GM12878 (cell line): Measurements from ENCODE around the gene NCKIPSD. TPM values are rescaled to one million over a fixed set of nuclear protein-coding genes. Genes with fewer than 3 reads are reported as not detected.

Experiments used
- ATAC-seq: fragments of 200-7000 bp; cut with Tn5 transposase; 3 replicates; pipeline ENCODE4 v1.9.1; 2020; ENCODE audit warnings: mild to moderate bottlenecking, moderate library complexity
- BruUV-seq: library from RNA; stranded (reverse); fragments of 400-500 nt; replicated peaks from 2 replicates; lab custom pipeline; 2021; lab: Mats Ljungman, UMichigan
- CTCF ChIA-PET: fragments of 300-600 bp; sonication (Branson Sonifier 250); formaldehyde crosslinking; extraction: SDS; loops from one replicate; lab custom pipeline; 2021; ENCODE audit warnings: inconsistent platforms; lab: Yijun Ruan, JAX
- POLR2A ChIA-PET: fragments of 350-600 bp; formaldehyde crosslinking; extraction: SDS; loops from one replicate; lab custom pipeline; 2021; ENCODE audit warnings: inconsistent platforms; lab: Charles Lee
- RAD21 ChIA-PET: fragments of 300-600 bp; sonication (Branson Sonifier 250); formaldehyde crosslinking; loops from one replicate; lab custom pipeline; 2023; ENCODE audit warnings: antibody characterized with exemption; ENCODE audit not compliant: unreplicated experiment; lab: Charles Lee
- SMC1A ChIA-PET: fragments of 300-600 bp; sonication (Branson Sonifier 250); formaldehyde crosslinking; loops from one replicate; lab custom pipeline; 2023; ENCODE audit not compliant: unreplicated experiment, uncharacterized antibody; lab: Charles Lee
- DNase-seq: peaks from one replicate; pipeline ENCODE4 v3.0.0-alpha.2; 2011; ENCODE audit warnings: low read depth, low spot score
- FAIRE-seq: peaks from 3 replicates; lab custom pipeline; 2011; peaks lifted over from hg19 to GRCh38; lab: Jason Lieb, UNC
- H2AFZ ChIP-seq: 2 replicates; pipeline ENCODE4 v1.6.0; 2011; ENCODE audit warnings: low read depth, low read length, control low read depth; ENCODE audit not compliant: control insufficient read depth
- H3K27ac ChIP-seq: 2 replicates; pipeline ENCODE4 v1.5.1; 2011; ENCODE audit warnings: control low read depth; ENCODE audit not compliant: control insufficient read depth, insufficient read depth
- H3K27me3 ChIP-seq, 2 experiments: replicated peaks in 1 of 2; 2 replicates each; pipeline versions ENCODE4 v1.6.0 to v1.6.1; 2011; ENCODE audit warnings: low read length in 1 of 2; ENCODE audit not compliant: control insufficient read depth in 2 of 2, insufficient read depth in 2 of 2
- H3K36me3 ChIP-seq, 2 experiments: 2 replicates each; pipeline ENCODE4 v1.5.1; 2011; ENCODE audit warnings: low read length in 1 of 2; ENCODE audit not compliant: control insufficient read depth in 2 of 2, insufficient read depth in 2 of 2
- H3K4me1 ChIP-seq: 2 replicates; pipeline ENCODE4 v1.6.1; 2011; ENCODE audit warnings: mild to moderate bottlenecking, low read length, moderate library complexity, mixed read lengths; ENCODE audit not compliant: control insufficient read depth, insufficient read depth
- H3K4me2 ChIP-seq: 2 replicates; pipeline ENCODE4 v1.6.0; 2011; ENCODE audit warnings: control low read depth; ENCODE audit not compliant: control insufficient read depth, insufficient read depth
- H3K4me3 ChIP-seq: fragments of 200-600 bp; sonication (generic); 2 replicates; pipeline ENCODE4 v1.5.1; 2016
- H3K79me2 ChIP-seq: 2 replicates; pipeline ENCODE4 v1.6.0; 2011; ENCODE audit warnings: low read length; ENCODE audit not compliant: control insufficient read depth, insufficient read depth
- H3K9ac ChIP-seq: 2 replicates; pipeline ENCODE4 v1.8.0; 2011; ENCODE audit warnings: low read length, control low read depth, mixed read lengths; ENCODE audit not compliant: control insufficient read depth, insufficient read depth
- H3K9me3 ChIP-seq: replicated peaks from 3 replicates; pipeline ENCODE4 v1.5.1; 2011; ENCODE audit warnings: mild to moderate bottlenecking, low read length; ENCODE audit not compliant: control insufficient read depth, insufficient read depth
- H4K20me1 ChIP-seq: 2 replicates; pipeline ENCODE4 v1.6.0; 2011; ENCODE audit not compliant: control insufficient read depth, insufficient read depth
- EED ChIP-seq: sonication (generic); IDR thresholded peaks from 2 replicates; pipeline ENCODE4 v1.6.1; 2016; ENCODE audit warnings: antibody characterized with exemption, low read depth
- EP300 ChIP-seq, 2 experiments: fragments of 150-350 bp in 1 of 2; IDR thresholded peaks; 2 replicates each; pipeline ENCODE4 v1.6.1; 2011 to 2012; ENCODE audit warnings: low read depth in 2 of 2, low read length in 2 of 2, borderline replicate concordance in 1 of 2, improper control_type of control experiment in 1 of 2, inconsistent platforms in 1 of 2; ENCODE audit not compliant: control insufficient read depth in 1 of 2
- RAD51 ChIP-seq: fragments of 450-650 bp; IDR thresholded peaks from 2 replicates; pipeline ENCODE4 v1.6.1; 2016; ENCODE audit warnings: moderate library complexity, mild to moderate bottlenecking, inconsistent platforms
- WGBS: methylation state at CpG from one replicate; pipeline ENCODE4 v1.1.6; 2016; ENCODE audit warnings: low lambda C conversion rate; ENCODE audit not compliant: insufficient replicate concordance, insufficient coverage; ENCODE audit errors: missing lambda C conversion rate; 5-methylcytosine and 5-hydroxymethylcytosine counted together
- in situ Hi-C: fragments of 300-500 bp; cut with MboI; formaldehyde crosslinking; loops from 9 replicates; pipeline ENCODE4 v1.14.3; 2018; ENCODE audit warnings: mixed read lengths
- intact Hi-C: fragments of 100-400 bp; cut with micrococcal nuclease; formaldehyde crosslinking; loops from one replicate; pipeline ENCODE4 v1.14.2; 2022; ENCODE audit not compliant: unreplicated experiment
- polyA plus RNA-seq, 11 experiments: library from polyadenylated mRNA; depleted of rRNA in 4 of 11; unstranded in 6 of 11; stranded (reverse) in 5 of 11; fragments of >200 nt; fragmentation: Nextera tagmentation in 4 of 11; fragmentation: Illumina TruSeq in 1 of 11; extraction: Ambion mirVana in 4 of 11; extraction: Trizol in 1 of 11; gene quantifications; 1 replicate in 1 of 11; 2 replicates in 10 of 11; pipeline versions ENCODE4 v1.2.1 to v1.2.3, GENCODE V29; 2011 to 2016; ENCODE audit warnings: inconsistent platforms in 2 of 11, missing spikeins in 2 of 11, low read depth in 1 of 11
- total RNA-seq, 4 experiments: library from RNA; depleted of rRNA in 3 of 4; stranded (reverse); fragments of >200 nt in 3 of 4; fragmentation: Illumina TruSeq in 1 of 4; extraction: Trizol in 1 of 4; gene quantifications; 2 replicates each; pipeline versions ENCODE4 v1.2.1 to v1.2.3, GENCODE V29; 2013 to 2021
- TF ChIP-seq, protein P1 (sequence below): fragments of 450-650 bp; IDR thresholded peaks from 2 replicates; pipeline ENCODE4 v1.6.1; 2017; ENCODE audit warnings: antibody characterized with exemption, mild to moderate bottlenecking, moderate library complexity

The NCKIPSD gene
- total and polyA plus RNA-seq, 10 of the 15 experiments (the other 5 are each of a cell fraction or from before 2014, with no cell fraction given): 0.93 to 31.6 (median 15.2) TPM

DNA sequence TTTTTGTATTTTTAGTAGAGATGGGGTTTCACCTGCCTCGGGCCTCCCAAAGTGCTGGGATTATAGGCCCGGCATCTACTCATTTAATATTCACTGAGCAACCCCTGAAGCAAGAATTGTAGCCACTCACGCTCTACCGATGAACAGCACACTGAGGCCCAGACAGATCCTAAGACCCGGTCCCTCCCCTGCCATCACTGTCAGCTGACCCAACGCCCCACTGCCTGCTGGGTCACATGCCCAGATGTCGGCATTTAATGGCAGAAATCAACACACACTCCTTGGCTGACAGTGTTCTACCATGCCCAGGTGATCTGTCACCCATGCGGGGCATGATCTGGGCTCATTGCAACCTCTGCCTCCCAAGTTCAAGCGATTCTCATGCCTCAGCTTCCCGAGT lies 60.9 kb downstream of the NCKIPSD start:
- FAIRE-seq (no peak), DNase-seq (no peak), ATAC-seq (no peak)
- no peak overlapping the region for H2AFZ ChIP-seq
- no peaks in the 10 kb centered on the region for H3K79me2 ChIP-seq
- no TSS peak for BruUV-seq
- WGBS: 85% methylated on average over 10 of the region's 10 CpGs
- TF ChIP-seq, protein P1, sequence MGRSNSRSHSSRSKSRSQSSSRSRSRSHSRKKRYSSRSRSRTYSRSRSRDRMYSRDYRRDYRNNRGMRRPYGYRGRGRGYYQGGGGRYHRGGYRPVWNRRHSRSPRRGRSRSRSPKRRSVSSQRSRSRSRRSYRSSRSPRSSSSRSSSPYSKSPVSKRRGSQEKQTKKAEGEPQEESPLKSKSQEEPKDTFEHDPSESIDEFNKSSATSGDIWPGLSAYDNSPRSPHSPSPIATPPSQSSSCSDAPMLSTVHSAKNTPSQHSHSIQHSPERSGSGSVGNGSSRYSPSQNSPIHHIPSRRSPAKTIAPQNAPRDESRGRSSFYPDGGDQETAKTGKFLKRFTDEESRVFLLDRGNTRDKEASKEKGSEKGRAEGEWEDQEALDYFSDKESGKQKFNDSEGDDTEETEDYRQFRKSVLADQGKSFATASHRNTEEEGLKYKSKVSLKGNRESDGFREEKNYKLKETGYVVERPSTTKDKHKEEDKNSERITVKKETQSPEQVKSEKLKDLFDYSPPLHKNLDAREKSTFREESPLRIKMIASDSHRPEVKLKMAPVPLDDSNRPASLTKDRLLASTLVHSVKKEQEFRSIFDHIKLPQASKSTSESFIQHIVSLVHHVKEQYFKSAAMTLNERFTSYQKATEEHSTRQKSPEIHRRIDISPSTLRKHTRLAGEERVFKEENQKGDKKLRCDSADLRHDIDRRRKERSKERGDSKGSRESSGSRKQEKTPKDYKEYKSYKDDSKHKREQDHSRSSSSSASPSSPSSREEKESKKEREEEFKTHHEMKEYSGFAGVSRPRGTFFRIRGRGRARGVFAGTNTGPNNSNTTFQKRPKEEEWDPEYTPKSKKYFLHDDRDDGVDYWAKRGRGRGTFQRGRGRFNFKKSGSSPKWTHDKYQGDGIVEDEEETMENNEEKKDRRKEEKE: no peak
- no peak for TF ChIP-seq EED
- H3K27me3 ChIP-seq: no peaks in the 10 kb centered on the region
- no peak overlapping the region for H3K9ac ChIP-seq
- H3K4me2 ChIP-seq: no peak overlapping the region
- ChIA-PET RAD21 (no interaction called here), CTCF (interaction anchor here (1.5 to 2.6 kb wide), 2 partner anchors 10 to 15 kb away, joined by 5 to 16 read pairs; partner anchors contain the start of genes SLC26A6 and UQCRC1), POLR2A (no interaction called here), SMC1A (no interaction called here)
- no peak overlapping the region for H3K4me3 ChIP-seq
- in situ Hi-C loops: no loop called here
- no peaks in the 10 kb centered on the region for H4K20me1 ChIP-seq
- peaks cover 0 to 4% of the 10 kb centered on the region in 2 experiments; a peak in 3 of 4 replicates for H3K36me3 ChIP-seq
- intact Hi-C loops: no loop called here
- H3K4me1 ChIP-seq: no peaks in the 10 kb centered on the region
- no peaks in the 10 kb centered on the region for H3K9me3 ChIP-seq
- no peak overlapping the region for H3K27ac ChIP-seq

DNA sequence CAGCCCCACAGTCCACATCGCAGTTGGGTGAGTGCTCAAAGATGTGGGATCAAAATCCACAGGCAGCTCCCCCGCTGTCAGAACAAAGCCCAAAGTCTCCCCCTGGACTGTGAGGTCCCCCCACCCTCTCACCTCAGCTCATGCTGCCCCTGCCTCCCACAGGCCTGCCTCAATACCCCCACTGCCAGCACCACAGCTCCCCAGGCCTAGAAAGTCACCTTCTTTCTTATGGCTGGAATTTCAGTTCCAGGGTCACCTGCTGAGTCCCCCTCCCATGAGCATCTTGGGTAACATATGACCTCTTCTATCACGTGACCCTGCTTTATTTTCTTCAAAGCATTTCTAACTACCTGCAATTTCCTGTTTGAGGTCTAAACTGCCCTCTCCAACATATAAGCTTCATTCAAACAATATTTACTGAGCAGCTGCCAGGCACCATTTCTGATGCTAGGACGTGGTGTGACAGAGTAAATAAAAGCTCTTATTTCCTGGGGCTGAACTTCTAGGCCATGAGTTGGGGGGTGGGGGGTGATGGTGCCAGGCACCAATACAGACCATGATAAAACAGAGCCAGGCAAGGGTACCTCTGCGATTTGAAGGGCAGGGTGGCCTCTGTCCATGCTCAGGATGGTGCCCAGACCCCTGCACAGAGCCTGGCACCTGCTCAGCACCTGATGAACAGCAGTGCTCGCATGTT lies 61.7 kb downstream of the NCKIPSD start:
- POLR2A ChIA-PET: interaction anchor here (0.5 to 0.7 kb wide), 5 partner anchors 12 to 97 kb away, joined by 3 to 4 read pairs (median 4); no protein-coding TSS in a partner anchor
- BruUV-seq: no TSS peak
- no peak overlapping the region for H3K4me3 ChIP-seq

More for the DNA sequence above, 61.7 kb downstream of the NCKIPSD start:
- in situ Hi-C loops: no loop called here
- Histone ChIP-seq H3K9ac (no peak overlapping the region), H3K36me3 (peaks cover 0 to 4% of the 10 kb centered on the region in 2 experiments; a peak in 3 of 4 replicates), H3K27me3 (no peaks in the 10 kb centered on the region), H3K9me3 (no peaks in the 10 kb centered on the region), H3K79me2 (no peaks in the 10 kb centered on the region), H3K4me2 (no peak overlapping the region), H2AFZ (no peak overlapping the region), H3K27ac (no peak overlapping the region), H4K20me1 (no peaks in the 10 kb centered on the region), H3K4me1 (no peaks in the 10 kb centered on the region)
- peak; percentile 58; the same call in 1 of the 2 replicates for TF ChIP-seq RAD51
- no peak for TF ChIP-seq EP300 (IDR thresholded peaks at IDR 0.05; ENCODE audit: borderline replicate concordance in 1 of 2, control insufficient read depth in 1 of 2, low read depth in 2 of 2, low read length in 2 of 2)
- intact Hi-C loops: no loop called here
- no peak for FAIRE-seq
- SMC1A ChIA-PET: no interaction called here
- no peak for ATAC-seq
- DNase-seq: no peak
- RAD21 ChIA-PET: no interaction called here
- 87% methylated on average over 6 of the region's 6 CpGs for WGBS
- CTCF ChIA-PET: interaction anchor here (0.8 to 2.6 kb wide), 6 partner anchors 11 to 223 kb away, joined by 3 to 16 read pairs (median 4); partner anchors contain the start of genes SLC26A6 and UQCRC1
